Measurements from ENCODE around the gene TRMU. TPM values are rescaled to one million over a fixed set of nuclear protein-coding genes. Genes with fewer than 3 reads are reported as not detected.

Gene TRMU
- total and polyA plus RNA-seq, 2 of the 4 experiments (the other 2 are of a cell fraction) = 19.0 to 36.4 TPM

DNA sequence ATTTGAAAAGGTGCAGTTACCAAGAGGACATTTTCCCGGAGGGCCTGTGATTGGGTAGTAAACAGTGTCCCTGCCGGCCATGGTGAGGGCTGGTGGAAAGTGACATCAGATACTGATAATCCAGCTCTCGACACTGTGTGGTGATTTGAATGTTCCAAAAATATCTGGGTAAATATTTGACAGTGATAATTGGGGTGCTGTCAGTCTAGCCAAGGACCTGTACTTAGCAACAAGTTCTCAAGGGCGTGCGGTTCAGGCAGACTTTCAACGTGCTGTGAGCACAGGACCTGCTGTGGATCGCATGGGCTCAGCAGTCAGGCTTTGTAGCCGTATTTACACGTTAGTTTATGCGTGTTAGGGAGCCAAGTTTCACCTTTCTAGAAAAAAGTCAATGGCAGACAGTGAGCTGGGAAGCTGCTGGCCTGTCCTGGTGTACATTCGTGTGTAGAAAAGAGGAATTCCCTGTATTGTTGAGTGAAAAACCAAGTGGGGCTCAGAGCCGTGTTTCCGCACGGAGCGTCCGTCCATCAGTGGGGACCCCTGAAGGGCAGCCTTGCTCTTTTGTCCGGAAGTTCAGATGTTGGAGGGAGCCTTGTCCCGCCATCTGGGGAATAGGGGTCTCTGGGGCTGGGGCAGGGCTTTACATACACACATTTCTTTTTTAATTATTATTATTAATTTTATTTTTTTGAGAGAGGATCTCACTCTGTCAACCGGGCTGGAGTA lies 11.3 kb downstream of the TRMU start:
- ChIA-PET POLR2A (ENCODE audit: unreplicated experiment) (no interaction called here), CTCF (no interaction called here)
- H4K20me1 ChIP-seq (ENCODE audit: insufficient read depth, low read length) = peaks cover 8% of the 10 kb centered on the region
- H2BK120ac ChIP-seq (ENCODE audit: low read depth, low read length) = no peak overlapping the region
- DNase-seq (no peak), ATAC-seq (ENCODE audit: low read depth) (no peak)
- no peak overlapping the region for H2BK5ac ChIP-seq (ENCODE audit: low read depth, low read length, poor library complexity, severe bottlenecking)
- no peak overlapping the region for H4K91ac ChIP-seq (ENCODE audit: insufficient read depth, low read depth, low read length)
- H2BK20ac ChIP-seq (ENCODE audit: low read depth, low read length) = no peak overlapping the region
- no peaks in the 10 kb centered on the region for H3K9me1 ChIP-seq (ENCODE audit: insufficient read depth, low read length)
- dilution Hi-C loops (cut with HindIII; ENCODE audit: low sequenced_read_pairs, unreplicated experiment) = no loop called here
- H2BK15ac ChIP-seq (ENCODE audit: low read depth, low read length) = no peak overlapping the region
- H3K18ac ChIP-seq (ENCODE audit: low read depth, low read length) = no peak overlapping the region
- H2AK5ac ChIP-seq (ENCODE audit: low read depth, low read length) = no peak overlapping the region
- no TSS peak for BruUV-seq (replicated peaks)
- no peak overlapping the region for H3K4ac ChIP-seq (ENCODE audit: low read depth, low read length)
- peaks cover 13 to 28% of the 10 kb centered on the region in 2 experiments for H3K79me1 ChIP-seq (ENCODE audit: low read depth in 1 of 2, low read length in 2 of 2)
- H3K27me3 ChIP-seq (ENCODE audit: control insufficient read depth, insufficient read depth, low read length) = no peaks in the 10 kb centered on the region
- no peaks in the 10 kb centered on the region for H3K4me1 ChIP-seq (ENCODE audit: control insufficient read depth, insufficient read depth, low read length)
- no peak overlapping the region for H3K9ac ChIP-seq (ENCODE audit: low read depth, low read length)
- peaks cover 82% of the 10 kb centered on the region for H3K36me3 ChIP-seq (ENCODE audit: control insufficient read depth, insufficient read depth, low read length)
- H3K4me2 ChIP-seq (ENCODE audit: low read depth, low read length) = no peak overlapping the region
- H4K8ac ChIP-seq (ENCODE audit: low read depth in 2 of 2, low read length in 2 of 2) = no peak overlapping the region
- intact Hi-C loops (cut with micrococcal nuclease) = no loop called here
- no peak overlapping the region for H3K14ac ChIP-seq (replicated peaks; ENCODE audit: low read depth, low read length)
- no peaks in the 10 kb centered on the region for H3K9me3 ChIP-seq (ENCODE audit: control insufficient read depth, insufficient read depth, low read length)
- H3K27ac ChIP-seq (ENCODE audit: insufficient read depth, low read length) = no peak overlapping the region
- WGBS, 2 experiments (ENCODE audit: extremely low coverage in 2 of 2, insufficient read length in 1 of 2) = 94% methylated on average over 7 of the region's 19 CpGs; no CpG with 5 or more reads in 1 of the 2 experiments
- in situ Hi-C loops (cut with MboI; ENCODE audit: low sequenced_read_pairs) = loop anchor here (5.0 kb wide), 1 partner anchor 50 kb away; no protein-coding TSS in a partner anchor
- no peak overlapping the region for H3K23ac ChIP-seq (ENCODE audit: low read depth, low read length)
- H3K56ac ChIP-seq (ENCODE audit: extremely low read depth, insufficient read depth, low read length) = no peak overlapping the region
- H2AFZ ChIP-seq (replicated peaks; ENCODE audit: low read length, poor library complexity) = no peak overlapping the region
- H3K4me3 ChIP-seq (ENCODE audit: insufficient read depth, low read depth, low read length) = no peak overlapping the region
- no peak overlapping the region for H2AK9ac ChIP-seq (replicated peaks; ENCODE audit: low read depth, low read length, poor library complexity)
- no peak for TF ChIP-seq ELK1 (IDR thresholded peaks at IDR 0.05; ENCODE audit: borderline replicate concordance, low read depth, low read length)
- TF ChIP-seq RFX5 (IDR thresholded peaks at IDR 0.05; ENCODE audit: low read depth, low read length) = no peak
- TF ChIP-seq RAD21 (IDR thresholded peaks at IDR 0.05; ENCODE audit: low read length) = no peak
- TF ChIP-seq, protein P1, sequence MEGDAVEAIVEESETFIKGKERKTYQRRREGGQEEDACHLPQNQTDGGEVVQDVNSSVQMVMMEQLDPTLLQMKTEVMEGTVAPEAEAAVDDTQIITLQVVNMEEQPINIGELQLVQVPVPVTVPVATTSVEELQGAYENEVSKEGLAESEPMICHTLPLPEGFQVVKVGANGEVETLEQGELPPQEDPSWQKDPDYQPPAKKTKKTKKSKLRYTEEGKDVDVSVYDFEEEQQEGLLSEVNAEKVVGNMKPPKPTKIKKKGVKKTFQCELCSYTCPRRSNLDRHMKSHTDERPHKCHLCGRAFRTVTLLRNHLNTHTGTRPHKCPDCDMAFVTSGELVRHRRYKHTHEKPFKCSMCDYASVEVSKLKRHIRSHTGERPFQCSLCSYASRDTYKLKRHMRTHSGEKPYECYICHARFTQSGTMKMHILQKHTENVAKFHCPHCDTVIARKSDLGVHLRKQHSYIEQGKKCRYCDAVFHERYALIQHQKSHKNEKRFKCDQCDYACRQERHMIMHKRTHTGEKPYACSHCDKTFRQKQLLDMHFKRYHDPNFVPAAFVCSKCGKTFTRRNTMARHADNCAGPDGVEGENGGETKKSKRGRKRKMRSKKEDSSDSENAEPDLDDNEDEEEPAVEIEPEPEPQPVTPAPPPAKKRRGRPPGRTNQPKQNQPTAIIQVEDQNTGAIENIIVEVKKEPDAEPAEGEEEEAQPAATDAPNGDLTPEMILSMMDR (conservative IDR thresholded peaks at IDR 0.05; ENCODE audit: low read depth, low read length) = no peak
- no peak for TF ChIP-seq FOS (IDR thresholded peaks at IDR 0.05; ENCODE audit: low read depth, low read length)
- no peak for TF ChIP-seq MXI1 (IDR thresholded peaks at IDR 0.05; ENCODE audit: borderline replicate concordance, low read depth, low read length)
- no peak for TF ChIP-seq NFE2L2 (IDR thresholded peaks at IDR 0.05; ENCODE audit: low read depth, low read length)
- TF ChIP-seq CEBPB (IDR thresholded peaks at IDR 0.05; ENCODE audit: low read depth, low read length) = no peak
- TF ChIP-seq BHLHE40 (IDR thresholded peaks at IDR 0.05; ENCODE audit: low read depth, low read length) = no peak
- no peak overlapping the region for H4K5ac ChIP-seq (ENCODE audit: low read depth, low read length)
